GM12872 (cell line): ENCODE results near the gene RPH3AL.

ENCODE experiments used
- CTCF ChIP-seq: IDR thresholded peaks from 3 replicates; pipeline ENCODE4 v1.5.1; 2011; ENCODE audit warnings: low read depth, mild to moderate bottlenecking, low read length, moderate library complexity; ENCODE audit not compliant: insufficient read depth

The RPH3AL gene

GRCh38 chr17:321386-321941 is 31.1 kb downstream of the RPH3AL start:
- TF ChIP-seq CTCF = no peak

- TF ChIP-seq CTCF = no peak
Observed at GRCh38 chr17:320809-321385, 31.7 kb downstream of the RPH3AL start.

GRCh38 chr17:320139-320538 is 32.5 kb downstream of the RPH3AL start:
- no peak for TF ChIP-seq CTCF

GRCh38 chr17:319266-319665 is 33.3 kb downstream of the RPH3AL start:
- TF ChIP-seq CTCF = no peak

- no peak for TF ChIP-seq CTCF
Observed at GRCh38 chr17:313911-314613, 38.5 kb downstream of the RPH3AL start.

- TF ChIP-seq CTCF = no peak
Observed at GRCh38 chr17:313231-313630, 39.4 kb downstream of the RPH3AL start.

GRCh38 chr17:312476-313148 is 40.0 kb downstream of the RPH3AL start:
- TF ChIP-seq CTCF = no peak
